Tibial artery (tissue), 4 donors: ENCODE measurements around the gene SURF6.
A peak's percentile ranks its signal among the peaks of the same experiment; 100 is the strongest.

Experiments
- DNase-seq, 2 donors: peaks; one replicate each; pipeline ENCODE4 v3.0.0-alpha.2; 2019
- H3K27ac ChIP-seq, 2 donors: fragments of 200-600 bp; sonication (generic) in 1 of 2; 1 replicate in 1 of 2; 2 replicates in 1 of 2; pipeline ENCODE4 v1.5.1; 2018 to 2019; ENCODE audit warnings: mild to moderate bottlenecking in 1 of 2
- H3K27me3 ChIP-seq, 2 donors: fragments of 200-600 bp; sonication (generic) in 1 of 2; one replicate each; pipeline versions ENCODE4 v1.5.1 to v1.6.0; 2016 to 2019
- H3K36me3 ChIP-seq, 3 donors: fragments of 200-600 bp; sonication (generic) in 2 of 3; one replicate each; pipeline ENCODE4 v1.5.1; 2016 to 2019; ENCODE audit warnings: mild to moderate bottlenecking in 2 of 3
- H3K4me1 ChIP-seq, 4 donors: fragments of 200-600 bp; sonication (generic) in 2 of 4; 1 replicate in 3 of 4; 2 replicates in 1 of 4; pipeline ENCODE4 v1.5.1; 2016 to 2019
- H3K4me3 ChIP-seq, 2 donors: fragments of 200-600 bp; sonication (generic) in 1 of 2; 1 replicate in 1 of 2; 2 replicates in 1 of 2; pipeline ENCODE4 v1.5.1; 2018 to 2019; ENCODE audit warnings: mild to moderate bottlenecking in 2 of 2
- H3K9me3 ChIP-seq, 3 donors: fragments of 200-600 bp; sonication (generic) in 1 of 3; one replicate each; pipeline ENCODE4 v1.5.1; 2016 to 2019
- CTCF ChIP-seq, 2 experiments: fragments of 200-600 bp in 1 of 2; fragments of 450-650 bp in 1 of 2; IDR thresholded peaks; one replicate each; pipeline ENCODE4 v1.5.1; 2017 to 2019; ENCODE audit warnings: antibody characterized with exemption in 2 of 2, mild to moderate bottlenecking in 1 of 2, moderate library complexity in 1 of 2
- intact Hi-C: fragments of 100-400 bp; cut with DNase I; formaldehyde crosslinking; loops from one replicate; pipeline ENCODE4 v1.15.0; 2023; ENCODE audit warnings: low total_unique reads

The SURF6 gene

GRCh38 chr9:133375724-133376654 is 40.0 kb upstream of the SURF6 start, which contains the start of the genes STKLD1 and SURF4:
TSS of gene STKLD1 (plus strand) at chr9:133376366. CDS start at chr9:133376474, 108 bp downstream.
TSS of gene SURF4 (minus strand) at chr9:133376060. CDS start at chr9:133375969, 91 bp downstream.
- Histone ChIP-seq H3K27ac (peak within 1 kb of the TSS; percentile 93), H3K4me3 (peak within 1 kb of the TSS; percentile 94), H3K36me3 (peaks cover 4 to 16% (median 14%) of the 10 kb centered on the region in 3 donors), H3K4me1 (peaks cover 0 to 48% (median 36%) of the 10 kb centered on the region in 4 donors), H3K9me3 (no peaks in the 10 kb centered on the region), H3K27me3 (no peaks in the 10 kb centered on the region)
- TF ChIP-seq CTCF (IDR thresholded peaks at IDR 0.05): peak in 1 of 2 experiments; percentile 44
- peak; percentile 94 to 97 for DNase-seq
- intact Hi-C loops: loop anchor here (5.0 kb wide), 1 partner anchor 41 kb away; the partner anchor contains the start of gene REXO4

- Histone ChIP-seq H3K9me3 (no peaks in the 10 kb centered on the region), H3K36me3 (peaks cover 4 to 16% (median 14%) of the 10 kb centered on the region in 3 donors), H3K4me1 (peaks cover 0 to 55% (median 44%) of the 10 kb centered on the region in 4 donors), H3K4me3 (peak overlapping the region; percentile 94), H3K27ac (peak overlapping the region; percentile 93), H3K27me3 (no peaks in the 10 kb centered on the region)
- no peak for TF ChIP-seq CTCF (IDR thresholded peaks at IDR 0.05)
- intact Hi-C loops: loop anchor here (5.0 kb wide), 1 partner anchor 42 kb away; the partner anchor contains the start of gene REXO4
- no peak for DNase-seq
These were observed 39.2 kb upstream of the SURF6 start for GRCh38 chr9:133375116-133375723.

- no peak for DNase-seq
- Histone ChIP-seq H3K27me3 (no peaks in the 10 kb centered on the region), H3K27ac (peak overlapping the region; percentile 93), H3K9me3 (no peaks in the 10 kb centered on the region), H3K4me3 (peak overlapping the region; percentile 94), H3K4me1 (peaks cover 0 to 61% (median 48%) of the 10 kb centered on the region in 4 donors), H3K36me3 (peaks cover 4 to 16% (median 14%) of the 10 kb centered on the region in 3 donors)
- no peak for TF ChIP-seq CTCF (IDR thresholded peaks at IDR 0.05)
- intact Hi-C loops: loop anchor here (5.0 kb wide), 1 partner anchor 43 kb away; the partner anchor contains the start of gene REXO4
These were observed 38.7 kb upstream of the SURF6 start for GRCh38 chr9:133374612-133375115.

GRCh38 chr9:133372144-133372543 is 36.2 kb upstream of the SURF6 start:
- Histone ChIP-seq H3K27me3 (no peaks in the 10 kb centered on the region), H3K27ac (no peak overlapping the region), H3K4me3 (no peak overlapping the region), H3K4me1 (peaks cover 0 to 85% (median 70%) of the 10 kb centered on the region in 4 donors), H3K9me3 (no peaks in the 10 kb centered on the region), H3K36me3 (peaks cover 4 to 21% (median 17%) of the 10 kb centered on the region in 3 donors)
- DNase-seq: peak in 1 of 2 donors; percentile 33
- TF ChIP-seq CTCF (IDR thresholded peaks at IDR 0.05): no peak
- intact Hi-C loops: no loop called here

GRCh38 chr9:133371261-133371711 is 35.3 kb upstream of the SURF6 start:
- Histone ChIP-seq H3K4me3 (no peak overlapping the region), H3K36me3 (peaks cover 8 to 30% (median 26%) of the 10 kb centered on the region in 3 donors), H3K4me1 (peaks cover 0 to 77% (median 64%) of the 10 kb centered on the region in 4 donors), H3K27me3 (no peaks in the 10 kb centered on the region), H3K9me3 (no peaks in the 10 kb centered on the region), H3K27ac (no peak overlapping the region)
- TF ChIP-seq CTCF (IDR thresholded peaks at IDR 0.05): no peak
- intact Hi-C loops: no loop called here
- DNase-seq: no peak
